GM12874 (cell line): ENCODE results near the gene FLACC1.

ENCODE experiments used
- TF ChIP-seq, protein P1 (sequence below): IDR thresholded peaks from 2 replicates; pipeline ENCODE4 v1.5.1; 2011; ENCODE audit warnings: low read depth, mild to moderate bottlenecking, control low read depth, low read length, moderate library complexity; ENCODE audit not compliant: insufficient read depth

Gene FLACC1

DNA sequence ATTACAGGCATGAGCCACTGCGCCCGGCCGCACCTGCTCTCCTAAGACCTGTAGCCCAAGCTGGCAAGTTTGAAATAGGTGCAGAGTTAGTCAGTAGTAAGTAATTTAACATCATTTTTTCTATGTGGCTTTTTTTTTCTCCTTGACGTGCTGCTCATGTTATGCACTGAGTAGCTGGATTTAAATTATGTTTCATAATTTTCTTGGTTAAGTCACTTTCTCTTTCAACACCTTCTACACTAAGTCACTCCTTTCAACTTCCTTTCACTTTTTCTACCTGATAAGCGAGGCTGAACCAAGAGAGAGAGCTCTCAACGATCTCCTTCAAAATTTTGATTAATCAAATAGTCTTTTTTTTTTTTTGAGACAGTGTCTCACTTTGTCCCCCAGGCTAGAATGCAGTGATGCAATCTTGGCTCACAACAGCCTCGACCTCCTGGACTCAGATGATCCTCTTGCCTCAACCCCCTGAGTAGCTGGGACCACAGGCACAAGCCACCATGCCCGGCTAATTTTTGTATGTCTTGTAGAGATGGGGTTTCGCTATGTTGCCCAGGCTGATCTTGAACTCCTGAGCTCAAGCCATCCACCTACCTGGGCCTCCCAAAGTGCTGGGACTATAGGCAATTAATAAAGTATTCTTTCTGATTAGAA, 83.7 kb downstream of the FLACC1 start:
- TF ChIP-seq, protein P1, sequence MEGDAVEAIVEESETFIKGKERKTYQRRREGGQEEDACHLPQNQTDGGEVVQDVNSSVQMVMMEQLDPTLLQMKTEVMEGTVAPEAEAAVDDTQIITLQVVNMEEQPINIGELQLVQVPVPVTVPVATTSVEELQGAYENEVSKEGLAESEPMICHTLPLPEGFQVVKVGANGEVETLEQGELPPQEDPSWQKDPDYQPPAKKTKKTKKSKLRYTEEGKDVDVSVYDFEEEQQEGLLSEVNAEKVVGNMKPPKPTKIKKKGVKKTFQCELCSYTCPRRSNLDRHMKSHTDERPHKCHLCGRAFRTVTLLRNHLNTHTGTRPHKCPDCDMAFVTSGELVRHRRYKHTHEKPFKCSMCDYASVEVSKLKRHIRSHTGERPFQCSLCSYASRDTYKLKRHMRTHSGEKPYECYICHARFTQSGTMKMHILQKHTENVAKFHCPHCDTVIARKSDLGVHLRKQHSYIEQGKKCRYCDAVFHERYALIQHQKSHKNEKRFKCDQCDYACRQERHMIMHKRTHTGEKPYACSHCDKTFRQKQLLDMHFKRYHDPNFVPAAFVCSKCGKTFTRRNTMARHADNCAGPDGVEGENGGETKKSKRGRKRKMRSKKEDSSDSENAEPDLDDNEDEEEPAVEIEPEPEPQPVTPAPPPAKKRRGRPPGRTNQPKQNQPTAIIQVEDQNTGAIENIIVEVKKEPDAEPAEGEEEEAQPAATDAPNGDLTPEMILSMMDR, result no peak

DNA sequence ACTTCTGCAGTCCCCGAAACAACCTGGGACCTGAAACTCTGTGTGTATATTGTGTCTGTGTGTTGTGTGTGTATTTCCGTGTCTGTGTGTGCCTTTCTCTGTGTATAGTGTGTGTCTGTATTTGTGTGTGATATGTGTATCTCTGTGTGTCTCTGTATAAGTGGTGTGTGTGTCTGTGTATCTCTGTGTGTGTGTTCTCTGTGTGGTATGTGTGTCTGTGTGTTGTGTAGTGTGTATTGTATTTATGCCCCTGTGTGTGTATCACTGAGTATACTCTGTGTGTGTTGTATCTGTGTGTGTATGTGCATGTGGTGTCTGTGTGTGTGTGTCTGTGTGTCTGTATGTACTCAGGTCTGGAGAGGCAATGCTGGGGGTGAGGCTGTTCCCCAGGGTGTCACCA, 85.2 kb downstream of the FLACC1 start:
- TF ChIP-seq, protein P1, result no peak

DNA sequence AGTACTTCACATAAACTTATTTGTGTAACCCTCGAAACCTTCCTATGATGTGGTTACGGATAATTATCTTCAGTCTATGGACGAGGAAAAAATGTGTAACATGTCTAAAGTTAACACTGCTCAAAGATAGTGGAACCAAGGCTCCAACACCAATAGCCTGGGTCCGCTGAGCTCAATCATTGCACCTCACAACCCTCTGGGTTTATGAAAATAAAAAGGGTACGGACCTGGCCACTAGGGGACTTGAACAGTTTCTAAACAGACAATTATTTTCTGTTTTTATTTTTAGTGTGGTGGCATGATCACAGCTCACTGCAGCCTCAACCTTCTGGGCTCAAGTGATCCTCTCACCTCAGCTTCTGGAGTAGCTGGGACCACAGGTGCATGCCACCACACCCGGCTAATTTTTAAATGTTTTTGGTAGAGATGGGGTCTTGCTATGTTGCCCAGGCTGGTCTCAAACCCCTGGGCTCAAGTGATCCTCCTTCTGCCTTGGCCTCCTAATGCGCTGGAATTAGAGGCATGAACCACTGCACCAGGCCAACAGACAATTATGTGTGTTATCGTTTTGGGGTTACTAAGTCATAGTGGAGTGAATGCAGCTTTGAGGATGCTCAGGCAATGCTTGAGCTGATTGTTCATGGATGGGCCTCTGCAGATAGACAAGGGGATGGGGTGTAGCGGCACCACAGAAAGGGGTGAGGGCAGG, 86.7 kb downstream of the FLACC1 start:
- TF ChIP-seq, protein P1, result no peak

DNA sequence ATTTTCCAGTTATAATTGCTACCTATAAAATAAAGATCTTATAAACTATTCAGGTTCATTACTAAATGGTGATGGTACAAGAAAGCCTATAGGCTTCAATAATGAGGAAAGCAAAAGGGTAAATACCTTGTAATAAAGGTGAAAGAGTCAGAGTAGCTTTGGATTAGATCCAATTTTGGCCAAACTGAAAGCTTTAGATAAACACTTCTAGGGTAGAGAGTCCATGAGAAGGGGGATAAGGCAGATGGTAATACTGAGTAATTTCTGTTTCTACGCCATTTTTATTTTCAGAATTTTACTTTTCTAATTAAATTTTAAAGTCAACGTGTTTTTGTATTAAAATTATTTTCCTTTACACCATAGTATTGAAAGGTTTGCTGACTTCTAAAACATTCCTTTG, 87.4 kb downstream of the FLACC1 start:
- TF ChIP-seq, protein P1, result no peak

DNA sequence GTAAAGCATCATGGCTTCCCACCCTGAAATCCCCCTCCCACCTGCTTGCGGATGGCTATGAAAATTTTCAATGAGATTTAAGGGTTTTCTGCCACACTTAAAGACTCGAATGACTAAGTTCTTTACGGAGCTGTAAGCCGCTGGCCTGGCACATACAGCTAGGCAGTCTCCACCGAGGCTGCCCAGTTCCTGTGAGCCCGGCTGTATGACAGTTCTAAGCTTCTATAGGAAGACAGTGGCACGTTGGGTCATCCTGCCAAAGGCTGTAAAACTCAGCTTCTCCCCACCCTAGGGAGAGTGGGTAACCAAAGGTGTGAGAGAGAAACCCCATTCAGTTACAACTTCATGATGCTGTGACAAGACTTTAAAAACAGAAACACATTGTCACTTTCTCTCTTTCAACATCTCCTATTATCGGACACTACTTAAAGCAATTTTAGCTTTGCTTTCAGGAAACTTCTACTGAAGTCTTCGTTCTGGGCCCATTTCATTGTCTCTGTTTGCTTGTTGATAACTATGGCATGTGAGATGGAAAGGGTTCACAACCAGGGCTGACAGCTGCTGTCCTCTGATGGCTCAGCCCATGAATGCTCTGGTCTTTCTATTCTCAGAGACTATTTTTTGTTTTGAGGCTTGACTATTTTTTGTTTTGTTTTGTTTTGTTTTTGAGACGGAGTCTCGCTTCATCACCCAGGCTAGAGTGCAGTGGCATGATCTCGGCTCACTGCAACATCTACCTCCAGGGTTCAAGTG, 89.7 kb downstream of the FLACC1 start:
- TF ChIP-seq, protein P1, result no peak

DNA sequence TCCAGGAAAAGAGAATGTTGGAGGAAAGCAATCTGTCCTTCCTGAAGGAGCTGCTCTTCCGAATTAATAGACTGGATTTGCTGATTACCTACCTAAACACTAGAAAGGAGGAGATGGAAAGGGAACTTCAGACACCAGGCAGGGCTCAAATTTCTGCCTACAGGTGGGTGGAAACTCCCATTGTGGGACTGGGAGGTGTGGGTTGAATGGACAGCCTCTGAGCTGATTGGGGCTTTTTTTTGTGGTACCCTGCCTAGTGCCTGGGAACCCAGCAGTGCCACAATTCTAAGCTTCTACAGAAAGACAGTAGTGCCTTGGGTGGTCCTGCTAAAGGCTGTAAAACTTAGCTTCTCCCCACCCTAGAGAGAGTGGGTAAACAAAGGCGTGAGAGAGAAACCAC, 90.5 kb downstream of the FLACC1 start:
- TF ChIP-seq, protein P1, result no peak

DNA sequence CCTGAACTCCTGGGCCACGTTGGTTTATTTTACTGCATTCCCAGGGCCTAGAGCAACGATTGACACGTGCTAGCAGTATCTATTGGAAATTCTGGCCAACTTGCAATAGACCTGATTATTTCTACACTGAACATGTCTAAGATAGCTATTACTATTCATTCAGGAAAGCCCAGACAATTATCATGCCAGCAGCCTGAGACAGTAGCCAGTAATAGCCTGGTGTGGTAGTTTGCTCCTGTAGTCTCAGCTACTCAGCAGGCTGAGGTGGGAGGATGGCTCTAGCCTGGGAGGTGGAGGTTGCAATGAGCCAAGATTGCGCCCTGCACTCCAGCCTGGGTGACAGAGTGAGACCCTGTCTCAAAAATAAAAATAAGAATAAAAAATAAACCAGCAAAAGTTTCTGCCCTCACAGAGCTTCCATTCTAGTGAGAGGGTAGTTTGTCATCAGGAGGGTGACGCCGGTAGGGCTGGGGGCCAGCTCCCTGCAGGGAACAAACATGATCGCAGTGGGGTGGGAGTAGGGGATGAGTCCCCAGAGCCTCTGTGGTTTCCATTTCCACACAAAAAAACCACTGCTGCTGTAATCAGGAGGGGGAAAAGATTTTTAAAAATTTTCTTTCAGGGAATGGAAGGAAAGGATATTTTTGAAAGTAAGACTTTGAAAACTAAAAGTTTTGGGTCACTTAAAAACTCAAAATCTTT, 92.5 kb downstream of the FLACC1 start:
- TF ChIP-seq, protein P1, result no peak
